ENCODE measurements around the gene RAB34.

Gene RAB34

GRCh38 chr17:28717578-28718332 is at the start of gene RAB34:
RAB34 (minus strand) TSS chr17:28717868; CDS start chr17:28717266, 602 bp downstream.
- DNase-seq = no peak

GRCh38 chr17:28765038-28765437 is 47.4 kb upstream of the RAB34 start:
- DNase-seq = no peak

- peak; percentile 66 for DNase-seq
Observed at GRCh38 chr17:28763804-28764266, 46.2 kb upstream of the RAB34 start.

GRCh38 chr17:28763137-28763799 is 45.6 kb upstream of the RAB34 start:
- no peak for DNase-seq

- DNase-seq = no peak
Observed at GRCh38 chr17:28760601-28761562, 43.2 kb upstream of the RAB34 start.

GRCh38 chr17:28759256-28759865 is 41.7 kb upstream of the RAB34 start:
- no peak for DNase-seq

GRCh38 chr17:28758411-28759121 is 40.9 kb upstream of the RAB34 start:
- no peak for DNase-seq

- DNase-seq = no peak
Observed at GRCh38 chr17:28756049-28756804, 38.6 kb upstream of the RAB34 start.

GRCh38 chr17:28755486-28755885 is 37.8 kb upstream of the RAB34 start:
- no peak for DNase-seq

GRCh38 chr17:28751600-28752366 is 34.1 kb upstream of the RAB34 start:
- no peak for DNase-seq

- DNase-seq = peak; percentile 84
Observed at GRCh38 chr17:28750178-28751047, 32.7 kb upstream of the RAB34 start.

- DNase-seq = no peak
Observed at GRCh38 chr17:28749516-28750177, 32.0 kb upstream of the RAB34 start.

GRCh38 chr17:28748852-28749515 is 31.3 kb upstream of the RAB34 start:
- no peak for DNase-seq

- DNase-seq = no peak
Observed at GRCh38 chr17:28747801-28748750, 30.4 kb upstream of the RAB34 start.

GRCh38 chr17:28747051-28747691 is 29.5 kb upstream of the RAB34 start:
- no peak for DNase-seq

GRCh38 chr17:28746611-28747050 is 29.0 kb upstream of the RAB34 start:
- no peak for DNase-seq

Data from stimulated activated naive CD4-positive, alpha-beta T cell treated with Interleukin-2 at 50 U/mL for 16 hours (primary cell).